Gastrocnemius medialis (tissue), 4 donors: ENCODE measurements around the gene KCNIP4. TPM values are rescaled to one million over a fixed set of nuclear protein-coding genes. Genes with fewer than 3 reads are reported as not detected.

Source experiments
- ATAC-seq, 2 donors: fragments of 150-250 bp; one replicate each; pipeline ENCODE4 v1.9.1; 2016
- DNase-seq, 2 donors: peaks; one replicate each; pipeline ENCODE4 v3.0.0-alpha.2; 2019
- H3K27ac ChIP-seq, 4 donors: fragments of 200-600 bp; sonication (generic); 1 replicate in 1 of 4; 2 replicates in 3 of 4; pipeline ENCODE4 v1.5.1; 2016 to 2018; ENCODE audit warnings: mild to moderate bottlenecking in 2 of 4, moderate library complexity in 1 of 4
- H3K27me3 ChIP-seq, 3 donors: fragments of 200-600 bp; sonication (generic) in 2 of 3; 1 replicate in 1 of 3; 2 replicates in 2 of 3; pipeline versions ENCODE4 v1.5.1 to v1.6.0; 2016 to 2019; ENCODE audit warnings: mild to moderate bottlenecking in 1 of 3, moderate library complexity in 1 of 3
- H3K36me3 ChIP-seq, 2 donors: fragments of 200-600 bp; sonication (generic) in 1 of 2; one replicate each; pipeline ENCODE4 v1.5.1; 2017 to 2018
- H3K4me1 ChIP-seq, 2 donors: fragments of 200-600 bp; sonication (generic) in 1 of 2; one replicate each; pipeline ENCODE4 v1.5.1; 2016 to 2017; ENCODE audit warnings: mild to moderate bottlenecking in 2 of 2
- H3K4me3 ChIP-seq, 4 donors: fragments of 200-600 bp; sonication (generic) in 3 of 4; 1 replicate in 1 of 4; 2 replicates in 3 of 4; pipeline ENCODE4 v1.5.1; 2016 to 2019; ENCODE audit warnings: mild to moderate bottlenecking in 2 of 4
- H3K9me3 ChIP-seq, 3 donors: fragments of 200-600 bp; sonication (generic) in 2 of 3; 1 replicate in 1 of 3; 2 replicates in 2 of 3; pipeline ENCODE4 v1.5.1; 2016 to 2019
- POLR2A ChIP-seq, 2 donors: fragments of 450-650 bp; IDR thresholded peaks; one replicate each; pipeline ENCODE4 v1.6.1; 2017; ENCODE audit warnings: antibody characterized with exemption in 2 of 2, mild to moderate bottlenecking in 2 of 2, moderate library complexity in 2 of 2
- in situ Hi-C, 4 donors: fragments of 200-750 bp; cut with MboI; loops; one replicate each; pipeline versions ENCODE4 v1.15.0 to v1.8.0; 2017; ENCODE audit warnings: low sequenced_read_pairs in 4 of 4
- intact Hi-C: fragments of 100-400 bp; cut with DNase I; formaldehyde crosslinking; loops from one replicate; pipeline ENCODE4 v1.15.1; 2023; ENCODE audit warnings: low total_unique reads
- total RNA-seq, 4 donors: library from RNA; depleted of rRNA; stranded (reverse); fragments of >200 nt; gene quantifications; one replicate each; pipeline versions ENCODE4 v1.1.0 to v1.2.3, GENCODE V29; 2016
- TF ChIP-seq, protein P1 (sequence below), 5 experiments: fragments of 450-650 bp in 3 of 5; fragments of 200-600 bp in 2 of 5; sonication (generic) in 2 of 5; IDR thresholded peaks in 4 of 5; conservative IDR thresholded peaks in 1 of 5; 1 replicate in 4 of 5; 2 replicates in 1 of 5; pipeline ENCODE4 v1.5.1; 2016 to 2019; ENCODE audit warnings: antibody characterized with exemption in 5 of 5, mild to moderate bottlenecking in 3 of 5, moderate library complexity in 3 of 5

KCNIP4 gene
- total RNA-seq, 4 donors from 2014 or later: not detected

DNA sequence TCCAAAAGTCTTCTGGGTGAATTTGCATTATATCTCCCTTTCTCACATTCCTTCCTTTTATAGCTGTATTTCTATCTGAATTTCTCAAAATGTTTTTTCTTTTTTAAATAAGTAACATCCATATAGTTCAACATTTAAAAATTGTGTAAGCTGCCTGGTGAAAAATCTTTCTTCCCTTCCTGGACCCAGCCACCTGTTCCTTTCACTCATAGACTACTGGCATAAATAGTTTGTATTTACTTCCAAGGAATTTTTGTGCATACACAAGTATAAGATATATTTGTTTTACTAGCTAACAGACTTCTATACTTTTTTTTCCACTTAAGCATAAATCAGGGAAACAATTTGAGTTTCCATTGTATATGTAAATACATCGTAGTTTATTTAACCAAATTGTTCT lies 1212.6 kb downstream of the KCNIP4 start:
- intact Hi-C loops: no loop called here
- peaks cover 0 to 42% of the 10 kb centered on the region in 2 donors for H3K36me3 ChIP-seq

DNA sequence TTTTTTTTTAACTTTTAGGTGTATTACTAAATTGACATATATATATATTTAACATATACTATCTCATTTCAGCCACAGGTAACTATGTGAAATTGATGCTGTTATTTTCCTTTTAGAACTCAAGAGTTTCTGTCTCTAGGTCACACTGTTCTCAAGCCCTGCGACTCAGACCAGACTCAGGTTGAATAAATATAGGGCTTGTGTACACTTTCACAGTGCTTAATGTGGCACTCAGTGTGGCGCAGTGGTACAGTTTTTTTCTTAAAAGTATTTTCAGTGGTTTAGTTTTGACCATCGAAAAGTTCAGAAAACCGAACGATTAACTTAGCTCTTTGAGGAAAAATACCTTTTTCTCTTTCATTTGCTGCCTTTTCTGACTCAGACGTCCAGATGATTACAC lies 1223.7 kb downstream of the KCNIP4 start:
- TF ChIP-seq POLR2A (IDR thresholded peaks at IDR 0.05): no peak
- DNase-seq (no peak), ATAC-seq (no peak)
- Histone ChIP-seq H3K27ac (no peak overlapping the region), H3K4me3 (no peak overlapping the region), H3K9me3 (no peaks in the 10 kb centered on the region), H3K27me3 (no peaks in the 10 kb centered on the region), H3K4me1 (no peaks in the 10 kb centered on the region), H3K36me3 (peaks cover 0 to 80% of the 10 kb centered on the region in 2 donors)
- intact Hi-C loops (no loop called here), in situ Hi-C loops (loop anchor here in 1 of 4 donors (25.0 kb wide), 1 partner anchor 112 kb away; no protein-coding TSS in a partner anchor)

More for the DNA sequence above, 1212.6 kb downstream of the KCNIP4 start:
- H3K27ac ChIP-seq: no peak overlapping the region
- no peak for DNase-seq
- H3K4me3 ChIP-seq: no peak overlapping the region
- H3K4me1 ChIP-seq: no peaks in the 10 kb centered on the region
- no peak for TF ChIP-seq POLR2A (IDR thresholded peaks at IDR 0.05)
- TF ChIP-seq, protein P1, sequence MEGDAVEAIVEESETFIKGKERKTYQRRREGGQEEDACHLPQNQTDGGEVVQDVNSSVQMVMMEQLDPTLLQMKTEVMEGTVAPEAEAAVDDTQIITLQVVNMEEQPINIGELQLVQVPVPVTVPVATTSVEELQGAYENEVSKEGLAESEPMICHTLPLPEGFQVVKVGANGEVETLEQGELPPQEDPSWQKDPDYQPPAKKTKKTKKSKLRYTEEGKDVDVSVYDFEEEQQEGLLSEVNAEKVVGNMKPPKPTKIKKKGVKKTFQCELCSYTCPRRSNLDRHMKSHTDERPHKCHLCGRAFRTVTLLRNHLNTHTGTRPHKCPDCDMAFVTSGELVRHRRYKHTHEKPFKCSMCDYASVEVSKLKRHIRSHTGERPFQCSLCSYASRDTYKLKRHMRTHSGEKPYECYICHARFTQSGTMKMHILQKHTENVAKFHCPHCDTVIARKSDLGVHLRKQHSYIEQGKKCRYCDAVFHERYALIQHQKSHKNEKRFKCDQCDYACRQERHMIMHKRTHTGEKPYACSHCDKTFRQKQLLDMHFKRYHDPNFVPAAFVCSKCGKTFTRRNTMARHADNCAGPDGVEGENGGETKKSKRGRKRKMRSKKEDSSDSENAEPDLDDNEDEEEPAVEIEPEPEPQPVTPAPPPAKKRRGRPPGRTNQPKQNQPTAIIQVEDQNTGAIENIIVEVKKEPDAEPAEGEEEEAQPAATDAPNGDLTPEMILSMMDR (IDR thresholded peaks at IDR 0.05 in 4 of 5, conservative IDR thresholded peaks at IDR 0.05 in 1 of 5): no peak
- H3K9me3 ChIP-seq: peaks cover 0 to 10% (median 0%) of the 10 kb centered on the region in 3 donors
- no peaks in the 10 kb centered on the region for H3K27me3 ChIP-seq
- in situ Hi-C loops: loop anchor here in 1 of 4 donors (25.0 kb wide), 1 partner anchor 101 kb away; no protein-coding TSS in a partner anchor
- no peak for ATAC-seq

DNA sequence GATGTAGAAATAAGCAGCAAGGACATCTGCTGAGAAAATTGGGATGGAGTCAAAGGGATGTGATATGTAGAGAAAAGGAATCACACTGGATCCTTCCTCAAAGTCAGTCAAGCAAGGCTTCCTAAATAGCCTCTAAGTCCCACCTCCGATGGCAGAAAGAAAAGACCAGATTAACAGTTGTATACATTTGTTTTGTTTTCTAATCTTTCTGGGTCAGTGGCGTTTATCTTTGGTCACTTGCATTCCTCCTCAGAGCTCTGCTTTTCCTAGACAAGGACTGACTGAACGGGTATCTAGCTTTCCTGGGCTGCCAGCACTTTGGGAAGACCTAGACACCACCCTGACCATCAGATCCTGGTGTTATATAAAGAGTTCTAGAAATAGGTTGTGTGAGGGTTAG lies 1225.1 kb downstream of the KCNIP4 start:
- no peaks in the 10 kb centered on the region for H3K4me1 ChIP-seq
- no peak for DNase-seq
- H3K9me3 ChIP-seq: no peaks in the 10 kb centered on the region
- H3K27ac ChIP-seq: no peak overlapping the region
- H3K4me3 ChIP-seq: no peak overlapping the region
- H3K27me3 ChIP-seq: no peaks in the 10 kb centered on the region
- ATAC-seq: no peak
- in situ Hi-C loops (no loop called here), intact Hi-C loops (no loop called here)
- peaks cover 3 to 77% of the 10 kb centered on the region in 2 donors for H3K36me3 ChIP-seq
- TF ChIP-seq, protein P1 (IDR thresholded peaks at IDR 0.05 in 4 of 5, conservative IDR thresholded peaks at IDR 0.05 in 1 of 5): no peak
- no peak for TF ChIP-seq POLR2A (IDR thresholded peaks at IDR 0.05)

DNA sequence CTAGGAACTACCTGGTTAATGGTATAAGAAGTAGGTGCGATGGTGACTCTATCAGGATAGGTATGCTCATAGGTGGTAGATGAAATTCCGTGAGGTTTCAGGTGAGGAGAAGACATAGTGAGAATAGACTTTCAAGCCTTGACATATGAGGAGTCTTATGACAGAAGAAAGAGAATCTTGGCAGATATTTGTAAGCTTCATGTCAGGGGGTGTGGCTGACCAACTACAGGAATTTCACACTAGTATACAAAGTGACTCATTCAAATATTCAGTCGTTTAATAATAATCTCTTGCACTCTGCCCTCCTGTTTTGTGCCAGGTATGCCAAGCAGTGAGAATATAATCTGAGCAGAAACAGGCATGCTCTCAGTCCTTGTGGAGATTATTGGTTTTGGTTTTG lies 1225.6 kb downstream of the KCNIP4 start:
- intact Hi-C loops: no loop called here
- Histone ChIP-seq H3K36me3 (peaks cover 3 to 75% of the 10 kb centered on the region in 2 donors), H3K9me3 (no peaks in the 10 kb centered on the region), H3K4me3 (no peak overlapping the region), H3K27ac (no peak overlapping the region), H3K27me3 (no peaks in the 10 kb centered on the region), H3K4me1 (no peaks in the 10 kb centered on the region)
- TF ChIP-seq, protein P1 (IDR thresholded peaks at IDR 0.05 in 4 of 5, conservative IDR thresholded peaks at IDR 0.05 in 1 of 5): no peak
- TF ChIP-seq POLR2A (IDR thresholded peaks at IDR 0.05): no peak
- DNase-seq (no peak), ATAC-seq (no peak)
- in situ Hi-C loops: no loop called here

DNA sequence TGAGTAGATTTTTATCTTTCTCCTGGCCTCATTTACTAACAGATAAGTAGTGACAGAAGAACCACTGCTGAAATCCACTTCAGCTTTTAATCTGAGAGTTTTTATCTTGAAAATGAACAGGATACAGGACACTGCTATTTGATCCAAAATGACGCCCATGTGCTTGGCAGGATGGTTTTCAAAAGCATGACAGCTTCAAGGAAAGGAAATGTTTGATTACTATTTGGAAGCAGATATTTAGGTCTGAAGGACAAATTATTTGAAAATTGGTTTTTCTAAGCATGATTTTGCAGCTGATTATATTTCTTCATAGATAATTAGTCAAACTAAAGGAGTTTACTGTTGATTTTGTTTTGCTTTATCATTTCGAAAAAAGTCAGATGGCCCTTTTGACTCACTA lies 1237.2 kb downstream of the KCNIP4 start:
- Histone ChIP-seq H3K4me3 (no peak overlapping the region), H3K27me3 (no peaks in the 10 kb centered on the region), H3K4me1 (no peaks in the 10 kb centered on the region), H3K36me3 (peaks cover 0 to 58% of the 10 kb centered on the region in 2 donors), H3K9me3 (no peaks in the 10 kb centered on the region), H3K27ac (no peak overlapping the region)
- ATAC-seq: no peak
- DNase-seq: no peak
- intact Hi-C loops (no loop called here), in situ Hi-C loops (no loop called here)
- TF ChIP-seq, protein P1 (IDR thresholded peaks at IDR 0.05 in 4 of 5, conservative IDR thresholded peaks at IDR 0.05 in 1 of 5): no peak
- TF ChIP-seq POLR2A (IDR thresholded peaks at IDR 0.05): no peak
